PFSK-1 (cell line): ENCODE measurements around the gene DCLK3.

Source experiments
- FOXP2 ChIP-seq: optimal IDR thresholded peaks from 2 replicates; pipeline ENCODE3; 2011; ENCODE audit warnings: borderline replicate concordance, control low read depth, inconsistent platforms; ENCODE audit not compliant: insufficient read depth; ENCODE audit errors: extremely low read length, extremely low read depth
- POLR2AphosphoS5 ChIP-seq: IDR thresholded peaks from 2 replicates; pipeline ENCODE4 v1.6.1; 2012; ENCODE audit warnings: low read depth, mild to moderate bottlenecking, control low read depth, low read length, moderate library complexity
- SIN3A ChIP-seq: IDR thresholded peaks from 2 replicates; pipeline ENCODE4 v1.6.1; 2012; ENCODE audit warnings: mild to moderate bottlenecking, low read length, moderate library complexity, borderline replicate concordance; ENCODE audit not compliant: insufficient read depth
- TAF1 ChIP-seq: IDR thresholded peaks from 2 replicates; pipeline ENCODE4 v1.6.1; 2012; ENCODE audit warnings: low read length, control low read depth, borderline replicate concordance; ENCODE audit not compliant: insufficient read depth
- TF ChIP-seq, protein P1 (sequence below), 2 experiments: IDR thresholded peaks; 2 replicates each; pipeline versions ENCODE4 v1.6.1 to v1.8.0; 2011 to 2012; ENCODE audit warnings: low read depth in 2 of 2, low read length in 2 of 2, control low read depth in 1 of 2, inconsistent platforms in 1 of 2, mild to moderate bottlenecking in 1 of 2, moderate library complexity in 1 of 2; ENCODE audit not compliant: insufficient read depth in 1 of 2

The DCLK3 gene

DNA sequence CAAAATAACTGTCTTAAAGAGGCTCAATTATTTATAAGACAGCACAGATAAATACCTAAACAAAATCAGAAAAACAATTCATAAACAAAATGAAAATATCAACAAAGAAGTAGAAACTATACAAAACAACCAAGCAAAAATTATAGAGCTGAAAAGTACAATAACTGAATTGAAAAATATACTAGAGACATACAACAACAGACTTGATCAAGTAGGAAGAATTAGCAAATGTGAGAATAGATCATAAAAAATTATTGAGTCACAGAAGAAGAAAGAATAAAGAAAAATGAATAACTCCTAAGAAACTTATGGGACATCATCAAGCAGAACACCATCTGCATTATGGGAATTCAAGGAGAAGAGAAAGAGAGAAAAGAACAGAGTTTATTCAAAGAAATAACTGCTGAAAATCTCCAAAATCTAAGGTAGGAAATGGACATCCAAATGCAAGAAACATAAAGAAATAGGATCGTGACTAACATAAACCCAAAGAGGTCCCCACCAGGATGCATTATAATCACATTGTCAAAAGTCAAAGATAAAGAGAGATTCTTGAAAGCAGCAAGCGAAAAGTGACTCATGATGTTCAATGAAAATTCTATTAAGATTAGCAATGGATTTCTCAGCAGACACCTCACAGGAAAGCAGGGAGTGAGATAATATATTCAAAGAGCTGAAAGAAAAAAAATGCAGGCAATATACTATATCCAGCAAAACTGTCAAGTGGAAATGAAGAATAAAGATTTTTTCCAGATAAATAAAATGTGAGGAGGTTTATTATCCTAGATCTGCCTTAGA is 85.9 kb downstream of the DCLK3 start:
- no peak for TF ChIP-seq POLR2AphosphoS5
- no peak for TF ChIP-seq FOXP2
- TF ChIP-seq TAF1: no peak
- TF ChIP-seq, protein P1, sequence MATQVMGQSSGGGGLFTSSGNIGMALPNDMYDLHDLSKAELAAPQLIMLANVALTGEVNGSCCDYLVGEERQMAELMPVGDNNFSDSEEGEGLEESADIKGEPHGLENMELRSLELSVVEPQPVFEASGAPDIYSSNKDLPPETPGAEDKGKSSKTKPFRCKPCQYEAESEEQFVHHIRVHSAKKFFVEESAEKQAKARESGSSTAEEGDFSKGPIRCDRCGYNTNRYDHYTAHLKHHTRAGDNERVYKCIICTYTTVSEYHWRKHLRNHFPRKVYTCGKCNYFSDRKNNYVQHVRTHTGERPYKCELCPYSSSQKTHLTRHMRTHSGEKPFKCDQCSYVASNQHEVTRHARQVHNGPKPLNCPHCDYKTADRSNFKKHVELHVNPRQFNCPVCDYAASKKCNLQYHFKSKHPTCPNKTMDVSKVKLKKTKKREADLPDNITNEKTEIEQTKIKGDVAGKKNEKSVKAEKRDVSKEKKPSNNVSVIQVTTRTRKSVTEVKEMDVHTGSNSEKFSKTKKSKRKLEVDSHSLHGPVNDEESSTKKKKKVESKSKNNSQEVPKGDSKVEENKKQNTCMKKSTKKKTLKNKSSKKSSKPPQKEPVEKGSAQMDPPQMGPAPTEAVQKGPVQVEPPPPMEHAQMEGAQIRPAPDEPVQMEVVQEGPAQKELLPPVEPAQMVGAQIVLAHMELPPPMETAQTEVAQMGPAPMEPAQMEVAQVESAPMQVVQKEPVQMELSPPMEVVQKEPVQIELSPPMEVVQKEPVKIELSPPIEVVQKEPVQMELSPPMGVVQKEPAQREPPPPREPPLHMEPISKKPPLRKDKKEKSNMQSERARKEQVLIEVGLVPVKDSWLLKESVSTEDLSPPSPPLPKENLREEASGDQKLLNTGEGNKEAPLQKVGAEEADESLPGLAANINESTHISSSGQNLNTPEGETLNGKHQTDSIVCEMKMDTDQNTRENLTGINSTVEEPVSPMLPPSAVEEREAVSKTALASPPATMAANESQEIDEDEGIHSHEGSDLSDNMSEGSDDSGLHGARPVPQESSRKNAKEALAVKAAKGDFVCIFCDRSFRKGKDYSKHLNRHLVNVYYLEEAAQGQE (IDR thresholded peaks at IDR 0.05; ENCODE audit: insufficient read depth in 1 of 2, low read depth in 2 of 2, low read length in 2 of 2): no peak
- TF ChIP-seq SIN3A: no peak

DNA sequence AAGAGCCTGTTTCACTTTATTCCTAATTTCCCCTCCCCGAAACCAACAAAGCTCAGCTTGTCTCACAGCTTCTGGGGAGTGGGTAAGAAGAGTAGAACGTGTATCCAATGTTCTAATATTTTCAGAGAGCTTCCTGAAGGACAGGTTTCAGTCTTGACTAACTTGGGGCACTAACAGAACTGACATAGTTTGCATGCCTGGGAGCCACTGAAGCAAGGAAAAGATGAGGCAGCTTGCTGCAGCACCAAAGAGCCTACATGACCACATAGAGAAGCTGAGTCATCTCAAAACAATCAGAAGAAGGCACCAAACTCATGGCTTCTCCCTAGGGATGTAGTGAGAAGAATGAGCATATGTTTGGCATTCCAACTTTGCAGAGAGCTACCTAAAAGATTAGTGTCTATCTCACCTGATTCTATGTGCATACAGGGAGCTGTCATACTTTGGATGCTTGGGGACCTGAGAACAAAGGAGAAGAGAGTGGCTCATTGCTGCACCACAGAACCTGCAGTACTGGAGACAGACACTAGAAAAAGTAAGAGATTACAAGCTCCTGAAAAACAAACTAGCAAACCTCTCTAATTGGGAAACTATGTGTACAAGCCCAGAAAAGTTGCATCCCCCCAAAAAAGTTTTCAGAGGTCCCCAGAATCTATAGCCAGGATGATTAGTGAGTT is 86.9 kb downstream of the DCLK3 start:
- no peak for TF ChIP-seq FOXP2
- no peak for TF ChIP-seq POLR2AphosphoS5
- TF ChIP-seq SIN3A: no peak

DNA sequence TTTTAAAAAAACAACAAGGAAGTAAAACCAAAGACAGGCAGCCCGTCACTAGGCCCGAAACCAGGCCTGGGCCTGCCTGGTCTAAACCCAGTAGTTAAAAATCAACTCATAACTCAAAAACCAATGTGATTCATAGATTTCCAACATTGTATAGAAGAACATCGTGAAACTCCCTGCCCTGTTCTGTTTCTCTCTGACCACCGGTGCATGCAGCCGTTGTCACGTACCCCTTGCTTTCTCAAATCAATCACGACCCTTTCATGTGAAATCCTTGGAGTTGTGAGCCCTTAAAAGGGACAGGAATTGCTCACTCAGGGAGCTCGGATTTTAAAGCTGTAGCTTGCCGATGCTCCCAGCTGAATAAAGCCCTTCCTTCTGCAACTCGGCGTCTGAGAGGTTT is 89.5 kb downstream of the DCLK3 start:
- TF ChIP-seq POLR2AphosphoS5 (no peak), FOXP2 (no peak), TAF1 (no peak), SIN3A (no peak)
- TF ChIP-seq, protein P1 (IDR thresholded peaks at IDR 0.05; ENCODE audit: insufficient read depth in 1 of 2, low read depth in 2 of 2, low read length in 2 of 2): no peak

DNA sequence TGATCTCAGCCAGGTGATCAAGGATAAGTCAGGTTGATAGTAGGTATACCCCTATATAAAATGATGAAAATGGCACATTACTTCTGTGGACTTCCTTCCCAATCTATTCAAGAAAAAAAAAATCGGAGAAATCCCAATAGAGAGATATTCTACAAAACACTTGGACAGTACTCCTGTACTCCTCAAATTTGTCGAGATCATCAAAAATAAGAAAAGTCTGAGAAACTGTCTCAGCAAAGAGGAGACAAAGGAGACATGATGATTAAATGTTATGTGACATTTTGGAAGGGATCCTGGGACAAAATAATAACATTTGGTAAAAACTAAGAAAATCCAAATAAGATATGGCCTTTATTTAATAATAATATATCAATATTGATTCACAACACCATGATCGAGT is 94.6 kb downstream of the DCLK3 start:
- TF ChIP-seq SIN3A (no peak), FOXP2 (no peak), POLR2AphosphoS5 (no peak), TAF1 (no peak)
- TF ChIP-seq, protein P1 (IDR thresholded peaks at IDR 0.05; ENCODE audit: insufficient read depth in 1 of 2, low read depth in 2 of 2, low read length in 2 of 2): no peak

DNA sequence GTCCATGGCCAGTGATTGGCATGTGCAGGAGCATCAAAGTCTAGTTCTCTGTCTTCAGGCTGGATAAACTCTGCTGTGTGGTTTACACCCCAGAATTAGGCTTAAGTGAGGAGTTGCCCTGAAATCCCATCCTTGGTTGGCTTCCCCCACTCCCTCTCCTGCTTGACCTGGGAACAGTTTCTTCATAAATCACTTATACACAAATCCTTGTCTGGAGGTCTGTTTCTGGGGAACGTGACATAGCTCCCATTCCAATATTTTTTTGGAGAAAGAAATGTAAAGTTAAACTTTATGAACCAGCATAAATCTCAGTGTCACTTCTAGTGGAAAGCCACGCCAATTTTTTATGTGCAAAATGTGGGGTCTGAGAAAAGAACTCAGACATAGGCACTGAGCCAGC is 98.2 kb downstream of the DCLK3 start:
- TF ChIP-seq SIN3A: no peak
- TF ChIP-seq TAF1: no peak
- TF ChIP-seq, protein P1 (IDR thresholded peaks at IDR 0.05; ENCODE audit: insufficient read depth in 1 of 2, low read depth in 2 of 2, low read length in 2 of 2): no peak
- TF ChIP-seq FOXP2: no peak
- TF ChIP-seq POLR2AphosphoS5: no peak
